ENCODE measurements around the gene CCNO.

GRCh38 chr5:55276771-55277170 is 43.4 kb upstream of the CCNO start:
- no peak for TF ChIP-seq CTCF (IDR thresholded peaks at IDR 0.05)
- TF ChIP-seq POLR2A (IDR thresholded peaks at IDR 0.05): no peak
- TF ChIP-seq POLR2AphosphoS5 (IDR thresholded peaks at IDR 0.05): no peak

Data from breast epithelium (tissue), 3 donors.